ENCODE results near the gene ZNF529.

GRCh38 chr19:36564391-36564790 lies 8.7 kb downstream of the ZNF529 start:
- TF ChIP-seq EZH2phosphoT487 (IDR thresholded peaks at IDR 0.05; ENCODE audit: insufficient read depth, low read depth) (no peak), EZH2 (IDR thresholded peaks at IDR 0.05; ENCODE audit: insufficient read depth, poor library complexity, severe bottlenecking) (no peak)
